ENCODE results near the gene EXOC3L2. TPM values are rescaled to one million over a fixed set of nuclear protein-coding genes. Genes with fewer than 3 reads are reported as not detected.

Gene EXOC3L2
- total and polyA plus RNA-seq, 3 experiments from 2014 or later: not detected

- no peaks in the 10 kb centered on the region for H3K4me1 Mint-ChIP-seq
- peak overlapping the region in 2 of 8 donors; percentile 27 for H3K27ac Mint-ChIP-seq
- no peak overlapping the region for H3K4me3 Mint-ChIP-seq
- Histone ChIP-seq H3K36me3 (ENCODE audit: insufficient read depth, low read length) (no peaks in the 10 kb centered on the region), H3K4me3 (ENCODE audit: low read length) (no peak overlapping the region), H3K4me1 (ENCODE audit: insufficient read depth, low read length) (no peaks in the 10 kb centered on the region), H3K27me3 (ENCODE audit: insufficient read depth, low read length, poor library complexity, severe bottlenecking) (no peaks in the 10 kb centered on the region), H3K9me3 (ENCODE audit: low read length) (no peaks in the 10 kb centered on the region), H3K27ac (ENCODE audit: low read depth, low read length) (no peak overlapping the region)
- no peak for DNase-seq
- no peaks in the 10 kb centered on the region for H3K27me3 Mint-ChIP-seq
- ChIA-PET CTCF (no interaction called here), POLR2A (no interaction called here)
- H3K9me3 Mint-ChIP-seq: no peaks in the 10 kb centered on the region
- H3K36me3 Mint-ChIP-seq: peaks cover 0 to 45% (median 4%) of the 10 kb centered on the region in 3 donors
These were observed 20.2 kb upstream of the EXOC3L2 start for GRCh38 chr19:45265375-45265774.

GRCh38 chr19:45264781-45265317 lies 19.6 kb upstream of the EXOC3L2 start:
- H3K4me1 ChIP-seq (ENCODE audit: insufficient read depth, low read length): no peaks in the 10 kb centered on the region
- Mint-ChIP-seq H3K4me1 (no peaks in the 10 kb centered on the region), H3K4me3 (no peak overlapping the region), H3K27me3 (no peaks in the 10 kb centered on the region), H3K27ac (peak overlapping the region in 1 of 8 donors; percentile 43), H3K36me3 (peaks cover 0 to 40% (median 4%) of the 10 kb centered on the region in 3 donors), H3K9me3 (no peaks in the 10 kb centered on the region)
- POLR2A ChIA-PET: no interaction called here
- no peak for DNase-seq
- H3K27ac ChIP-seq (ENCODE audit: low read depth, low read length): no peak overlapping the region
- H3K36me3 ChIP-seq (ENCODE audit: insufficient read depth, low read length): no peaks in the 10 kb centered on the region
- H3K4me3 ChIP-seq (ENCODE audit: low read length): no peak overlapping the region
- no peaks in the 10 kb centered on the region for H3K9me3 ChIP-seq (ENCODE audit: low read length)
- CTCF ChIA-PET: no interaction called here
- no peaks in the 10 kb centered on the region for H3K27me3 ChIP-seq (ENCODE audit: insufficient read depth, low read length, poor library complexity, severe bottlenecking)

- no peak overlapping the region for H3K27ac ChIP-seq (ENCODE audit: low read depth, low read length)
- H3K9me3 Mint-ChIP-seq: no peaks in the 10 kb centered on the region
- H3K36me3 ChIP-seq (ENCODE audit: insufficient read depth, low read length): no peaks in the 10 kb centered on the region
- H3K4me1 ChIP-seq (ENCODE audit: insufficient read depth, low read length): no peaks in the 10 kb centered on the region
- DNase-seq: no peak
- H3K27ac Mint-ChIP-seq: no peak overlapping the region
- H3K4me3 Mint-ChIP-seq: no peak overlapping the region
- peaks cover 0 to 37% (median 2%) of the 10 kb centered on the region in 3 donors for H3K36me3 Mint-ChIP-seq
- H3K27me3 Mint-ChIP-seq: no peaks in the 10 kb centered on the region
- CTCF ChIA-PET: no interaction called here
- POLR2A ChIA-PET: no interaction called here
- H3K4me1 Mint-ChIP-seq: peaks cover 0 to 3% (median 0%) of the 10 kb centered on the region in 3 donors
- no peak overlapping the region for H3K4me3 ChIP-seq (ENCODE audit: low read length)
- H3K9me3 ChIP-seq (ENCODE audit: low read length): no peaks in the 10 kb centered on the region
- no peaks in the 10 kb centered on the region for H3K27me3 ChIP-seq (ENCODE audit: insufficient read depth, low read length, poor library complexity, severe bottlenecking)
These were observed 17.8 kb upstream of the EXOC3L2 start for GRCh38 chr19:45263013-45263412.

GRCh38 chr19:45262570-45262969 lies 17.4 kb upstream of the EXOC3L2 start:
- Histone ChIP-seq H3K4me1 (ENCODE audit: insufficient read depth, low read length) (no peaks in the 10 kb centered on the region), H3K27me3 (ENCODE audit: insufficient read depth, low read length, poor library complexity, severe bottlenecking) (no peaks in the 10 kb centered on the region), H3K27ac (ENCODE audit: low read depth, low read length) (no peak overlapping the region), H3K36me3 (ENCODE audit: insufficient read depth, low read length) (no peaks in the 10 kb centered on the region), H3K4me3 (ENCODE audit: low read length) (no peak overlapping the region), H3K9me3 (ENCODE audit: low read length) (no peaks in the 10 kb centered on the region)
- H3K27ac Mint-ChIP-seq: no peak overlapping the region
- no peaks in the 10 kb centered on the region for H3K27me3 Mint-ChIP-seq
- H3K36me3 Mint-ChIP-seq: peaks cover 0 to 37% (median 2%) of the 10 kb centered on the region in 3 donors
- peaks cover 0 to 3% (median 0%) of the 10 kb centered on the region in 3 donors for H3K4me1 Mint-ChIP-seq
- H3K4me3 Mint-ChIP-seq: no peak overlapping the region
- ChIA-PET POLR2A (no interaction called here), CTCF (no interaction called here)
- DNase-seq: no peak
- no peaks in the 10 kb centered on the region for H3K9me3 Mint-ChIP-seq

GRCh38 chr19:45258862-45259261 lies 13.7 kb upstream of the EXOC3L2 start:
- Mint-ChIP-seq H3K4me3 (no peak overlapping the region), H3K27ac (no peak overlapping the region), H3K4me1 (peaks cover 5 to 26% (median 8%) of the 10 kb centered on the region in 3 donors), H3K9me3 (no peaks in the 10 kb centered on the region), H3K36me3 (peaks cover 0 to 16% (median 0%) of the 10 kb centered on the region in 3 donors), H3K27me3 (no peaks in the 10 kb centered on the region)
- no peak for DNase-seq
- Histone ChIP-seq H3K36me3 (ENCODE audit: insufficient read depth, low read length) (no peaks in the 10 kb centered on the region), H3K4me1 (ENCODE audit: insufficient read depth, low read length) (peaks cover 9% of the 10 kb centered on the region), H3K9me3 (ENCODE audit: low read length) (no peaks in the 10 kb centered on the region), H3K27me3 (ENCODE audit: insufficient read depth, low read length, poor library complexity, severe bottlenecking) (no peaks in the 10 kb centered on the region), H3K4me3 (ENCODE audit: low read length) (no peak overlapping the region), H3K27ac (ENCODE audit: low read depth, low read length) (no peak overlapping the region)
- ChIA-PET CTCF (interaction anchor here (2.2 kb wide), 1 partner anchor 10 kb away, joined by 5 read pairs; no protein-coding TSS in a partner anchor), POLR2A (no interaction called here)

GRCh38 chr19:45256836-45257235 lies 11.6 kb upstream of the EXOC3L2 start:
- no peaks in the 10 kb centered on the region for H3K9me3 ChIP-seq (ENCODE audit: low read length)
- ChIA-PET CTCF (no interaction called here), POLR2A (no interaction called here)
- H3K36me3 Mint-ChIP-seq: peaks cover 0 to 13% (median 0%) of the 10 kb centered on the region in 3 donors
- H3K27ac ChIP-seq (ENCODE audit: low read depth, low read length): no peak overlapping the region
- peak overlapping the region in 1 of 7 donors; percentile 54 for H3K4me3 Mint-ChIP-seq
- no peaks in the 10 kb centered on the region for H3K27me3 Mint-ChIP-seq
- H3K9me3 Mint-ChIP-seq: no peaks in the 10 kb centered on the region
- H3K4me1 ChIP-seq (ENCODE audit: insufficient read depth, low read length): peaks cover 29% of the 10 kb centered on the region
- H3K4me1 Mint-ChIP-seq: peaks cover 24 to 45% (median 27%) of the 10 kb centered on the region in 3 donors
- no peaks in the 10 kb centered on the region for H3K36me3 ChIP-seq (ENCODE audit: insufficient read depth, low read length)
- no peak for DNase-seq
- H3K27me3 ChIP-seq (ENCODE audit: insufficient read depth, low read length, poor library complexity, severe bottlenecking): no peaks in the 10 kb centered on the region
- peak overlapping the region in 1 of 8 donors; percentile 70 for H3K27ac Mint-ChIP-seq
- no peak overlapping the region for H3K4me3 ChIP-seq (ENCODE audit: low read length)

- Histone ChIP-seq H3K4me3 (ENCODE audit: low read length) (no peak overlapping the region), H3K4me1 (ENCODE audit: insufficient read depth, low read length) (peaks cover 32% of the 10 kb centered on the region), H3K9me3 (ENCODE audit: low read length) (no peaks in the 10 kb centered on the region), H3K36me3 (ENCODE audit: insufficient read depth, low read length) (no peaks in the 10 kb centered on the region), H3K27me3 (ENCODE audit: insufficient read depth, low read length, poor library complexity, severe bottlenecking) (no peaks in the 10 kb centered on the region), H3K27ac (ENCODE audit: low read depth, low read length) (no peak overlapping the region)
- Mint-ChIP-seq H3K4me3 (no peak overlapping the region), H3K36me3 (peaks cover 0 to 8% (median 0%) of the 10 kb centered on the region in 3 donors), H3K9me3 (no peaks in the 10 kb centered on the region), H3K27ac (no peak overlapping the region), H3K27me3 (no peaks in the 10 kb centered on the region), H3K4me1 (peaks cover 27 to 48% (median 29%) of the 10 kb centered on the region in 3 donors)
- POLR2A ChIA-PET: no interaction called here
- no peak for DNase-seq
- CTCF ChIA-PET: no interaction called here
These were observed 10.5 kb upstream of the EXOC3L2 start for GRCh38 chr19:45255611-45256157.

GRCh38 chr19:45254044-45254531 lies 8.9 kb upstream of the EXOC3L2 start:
- Histone ChIP-seq H3K36me3 (ENCODE audit: insufficient read depth, low read length) (no peaks in the 10 kb centered on the region), H3K4me3 (ENCODE audit: low read length) (no peak overlapping the region), H3K27me3 (ENCODE audit: insufficient read depth, low read length, poor library complexity, severe bottlenecking) (no peaks in the 10 kb centered on the region), H3K9me3 (ENCODE audit: low read length) (no peaks in the 10 kb centered on the region), H3K4me1 (ENCODE audit: insufficient read depth, low read length) (peaks cover 35% of the 10 kb centered on the region), H3K27ac (ENCODE audit: low read depth, low read length) (peak overlapping the region; percentile 22)
- H3K27ac Mint-ChIP-seq: peak overlapping the region in 7 of 8 donors; percentile 21 to 92 (median 87)
- H3K36me3 Mint-ChIP-seq: peaks cover 0 to 7% (median 0%) of the 10 kb centered on the region in 3 donors
- POLR2A ChIA-PET: no interaction called here
- peak overlapping the region in 6 of 7 donors; percentile 65 to 89 (median 78) for H3K4me3 Mint-ChIP-seq
- CTCF ChIA-PET: interaction anchor here (0.6 kb wide), 1 partner anchor 233 kb away, joined by 3 read pairs; no protein-coding TSS in a partner anchor
- no peaks in the 10 kb centered on the region for H3K9me3 Mint-ChIP-seq
- DNase-seq: peak in 2 of 5 donors; percentile 6 to 10
- H3K4me1 Mint-ChIP-seq: peaks cover 30 to 59% (median 30%) of the 10 kb centered on the region in 3 donors
- no peaks in the 10 kb centered on the region for H3K27me3 Mint-ChIP-seq

All from CD8-positive, alpha-beta memory T cell (primary cell).